Measurements from ENCODE around the gene NLRP3. TPM values are rescaled to one million over a fixed set of nuclear protein-coding genes. Genes with fewer than 3 reads are reported as not detected.

The NLRP3 gene
- total and polyA plus RNA-seq, 2 donors (not counting 1 experiment from before 2014, with no cell fraction given): 1.4 to 1.7 TPM

GRCh38 chr1:247368490-247369145, 47.4 kb upstream of the NLRP3 start:
- Histone ChIP-seq H3K9me3 (ENCODE audit: control extremely low read depth in 1 of 3, control insufficient read depth in 2 of 3, insufficient read depth in 1 of 3, low read length in 2 of 3) (peaks cover 0 to 18% (median 7%) of the 10 kb centered on the region in 3 donors), H3K9ac (ENCODE audit: low read length) (no peak overlapping the region), H3K36me3 (replicated peaks in 1 of 2; ENCODE audit: control extremely low read depth in 1 of 2, control insufficient read depth in 1 of 2, extremely low read depth in 1 of 2, insufficient read depth in 2 of 2, low read length in 1 of 2) (no peaks in the 10 kb centered on the region), H3K4me1 (ENCODE audit: control insufficient read depth in 2 of 2, insufficient read depth in 2 of 2, low read length in 2 of 2) (peaks cover 0 to 2% of the 10 kb centered on the region in 2 donors), H3K79me2 (ENCODE audit: control insufficient read depth, insufficient read depth, low read length) (no peaks in the 10 kb centered on the region), H3K4me3 (ENCODE audit: control extremely low read depth in 1 of 5, extremely low read depth in 1 of 5, insufficient read depth in 1 of 5, low read depth in 2 of 5, low read length in 4 of 5) (no peak overlapping the region), H3K27ac (ENCODE audit: low read length in 2 of 2) (no peak overlapping the region), H4K20me1 (ENCODE audit: control insufficient read depth, insufficient read depth, low read length, poor library complexity, severe bottlenecking) (no peaks in the 10 kb centered on the region), H3K27me3 (replicated peaks in 1 of 4; ENCODE audit: control extremely low read depth in 1 of 4, control insufficient read depth in 3 of 4, insufficient read depth in 4 of 4, low read length in 3 of 4) (peaks cover 0 to 28% (median 4%) of the 10 kb centered on the region in 4 experiments), H3K4me2 (replicated peaks; ENCODE audit: low read depth, low read length, poor library complexity, severe bottlenecking) (no peak overlapping the region), H2AFZ (ENCODE audit: insufficient read depth, low read depth, low read length, poor library complexity, severe bottlenecking) (no peak overlapping the region)
- WGBS (ENCODE audit: insufficient coverage): 77% methylated on average over 4 of the region's 7 CpGs
- H3K4me1 Mint-ChIP-seq: peaks cover 3% of the 10 kb centered on the region
- DNase-seq (no peak), ATAC-seq (ENCODE audit: low read depth) (no peak)
- no peaks in the 10 kb centered on the region for H3K9me3 Mint-ChIP-seq (ENCODE audit: insufficient read depth)
- intact Hi-C loops (cut with micrococcal nuclease): no loop called here
- peaks cover 37% of the 10 kb centered on the region for H3K27me3 Mint-ChIP-seq
- no peak overlapping the region for H3K4me3 Mint-ChIP-seq
- H3K27ac Mint-ChIP-seq: no peak overlapping the region
- no peak for TF ChIP-seq EZH2 (IDR thresholded peaks at IDR 0.05; ENCODE audit: borderline replicate concordance, insufficient read depth, low read depth, low read length, poor library complexity, severe bottlenecking)
- TF ChIP-seq, protein P1, sequence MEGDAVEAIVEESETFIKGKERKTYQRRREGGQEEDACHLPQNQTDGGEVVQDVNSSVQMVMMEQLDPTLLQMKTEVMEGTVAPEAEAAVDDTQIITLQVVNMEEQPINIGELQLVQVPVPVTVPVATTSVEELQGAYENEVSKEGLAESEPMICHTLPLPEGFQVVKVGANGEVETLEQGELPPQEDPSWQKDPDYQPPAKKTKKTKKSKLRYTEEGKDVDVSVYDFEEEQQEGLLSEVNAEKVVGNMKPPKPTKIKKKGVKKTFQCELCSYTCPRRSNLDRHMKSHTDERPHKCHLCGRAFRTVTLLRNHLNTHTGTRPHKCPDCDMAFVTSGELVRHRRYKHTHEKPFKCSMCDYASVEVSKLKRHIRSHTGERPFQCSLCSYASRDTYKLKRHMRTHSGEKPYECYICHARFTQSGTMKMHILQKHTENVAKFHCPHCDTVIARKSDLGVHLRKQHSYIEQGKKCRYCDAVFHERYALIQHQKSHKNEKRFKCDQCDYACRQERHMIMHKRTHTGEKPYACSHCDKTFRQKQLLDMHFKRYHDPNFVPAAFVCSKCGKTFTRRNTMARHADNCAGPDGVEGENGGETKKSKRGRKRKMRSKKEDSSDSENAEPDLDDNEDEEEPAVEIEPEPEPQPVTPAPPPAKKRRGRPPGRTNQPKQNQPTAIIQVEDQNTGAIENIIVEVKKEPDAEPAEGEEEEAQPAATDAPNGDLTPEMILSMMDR (IDR thresholded peaks at IDR 0.05): no peak
- ChIA-PET CTCF (interaction anchor here (0.7 to 3.0 kb wide), 5 partner anchors 11 to 393 kb away, joined by 3 to 19 read pairs (median 3); no protein-coding TSS in a partner anchor), POLR2A (no interaction called here)
